WTC11 (cell line): ENCODE measurements around the gene RHOBTB3.

Source experiments
- ARID4B ChIP-seq: sonication (generic); formaldehyde crosslinking; IDR thresholded peaks from 2 replicates; pipeline ENCODE4 v1.8.0; 2023; ENCODE audit warnings: missing genetic modification reagents, mild to moderate bottlenecking, borderline replicate concordance
- ATF2 ChIP-seq: sonication (generic); formaldehyde crosslinking; IDR thresholded peaks from 2 replicates; pipeline ENCODE4 v1.8.1; 2022; ENCODE audit warnings: low read depth, missing genetic modification reagents, borderline replicate concordance
- CREM ChIP-seq: sonication (generic); formaldehyde crosslinking; IDR thresholded peaks from 2 replicates; pipeline ENCODE4 v1.8.1; 2022; ENCODE audit warnings: mild to moderate bottlenecking, missing genetic modification reagents, moderate library complexity
- CTCF ChIP-seq: fragments of 200-600 bp; IDR thresholded peaks from 2 replicates; pipeline ENCODE4 v1.8.0; 2022; ENCODE audit warnings: antibody characterized with exemption
- E2F4 ChIP-seq: sonication (generic); formaldehyde crosslinking; IDR thresholded peaks from 2 replicates; pipeline ENCODE4 v1.8.1; 2022; ENCODE audit warnings: low read depth, mild to moderate bottlenecking, moderate library complexity, missing genetic modification reagents, borderline replicate concordance
- FOXJ3 ChIP-seq: sonication (generic); formaldehyde crosslinking; IDR thresholded peaks from 2 replicates; pipeline ENCODE4 v1.9.0; 2021; ENCODE audit warnings: missing genetic modification reagents, mild to moderate bottlenecking, borderline replicate concordance
- MLX ChIP-seq: sonication (generic); formaldehyde crosslinking; IDR thresholded peaks from 2 replicates; pipeline ENCODE4 v1.8.1; 2023; ENCODE audit warnings: mild to moderate bottlenecking, missing genetic modification reagents, moderate library complexity
- RELA ChIP-seq: sonication (generic); formaldehyde crosslinking; IDR thresholded peaks from 2 replicates; pipeline ENCODE4 v1.8.1; 2022; ENCODE audit warnings: missing genetic modification reagents, mild to moderate bottlenecking, borderline replicate concordance

GRCh38 chr5:95738072-95738471, 6.9 kb downstream of the RHOBTB3 start:
- TF ChIP-seq CTCF (no peak), MLX (CRISPR knock-in tag) (no peak), ATF2 (CRISPR knock-in tag) (no peak), E2F4 (CRISPR knock-in tag) (no peak), FOXJ3 (CRISPR knock-in tag) (no peak), ARID4B (no peak), RELA (CRISPR knock-in tag) (no peak), CREM (CRISPR knock-in tag) (no peak)
